Omental fat pad (tissue), 4 donors: Measurements from ENCODE around the gene CD48. TPM values are rescaled to one million over a fixed set of nuclear protein-coding genes. Genes with fewer than 3 reads are reported as not detected.

ENCODE experiments used
- ATAC-seq: fragments of 150-250 bp; one replicate; pipeline ENCODE4 v1.9.1; 2016; ENCODE audit warnings: mild to moderate bottlenecking, moderate library complexity; ENCODE audit not compliant: low FRiP score
- DNase-seq: peaks from one replicate; pipeline ENCODE4 v3.0.0-alpha.2; 2019; ENCODE audit warnings: low spot score
- total RNA-seq, 4 donors: library from RNA; depleted of rRNA; stranded (reverse); fragments of >200 nt; gene quantifications; one replicate each; pipeline ENCODE4 v1.1.0, GENCODE V29; 2016
- TF ChIP-seq, protein P1 (sequence below), 3 donors: fragments of 450-650 bp; IDR thresholded peaks; one replicate each; pipeline ENCODE4 v1.5.1; 2016 to 2017; ENCODE audit warnings: antibody characterized with exemption in 3 of 3, mild to moderate bottlenecking in 3 of 3, moderate library complexity in 2 of 3

Gene CD48
- total RNA-seq, 4 donors from 2014 or later = 5.2 to 21.0 (median 8.0) TPM

DNA sequence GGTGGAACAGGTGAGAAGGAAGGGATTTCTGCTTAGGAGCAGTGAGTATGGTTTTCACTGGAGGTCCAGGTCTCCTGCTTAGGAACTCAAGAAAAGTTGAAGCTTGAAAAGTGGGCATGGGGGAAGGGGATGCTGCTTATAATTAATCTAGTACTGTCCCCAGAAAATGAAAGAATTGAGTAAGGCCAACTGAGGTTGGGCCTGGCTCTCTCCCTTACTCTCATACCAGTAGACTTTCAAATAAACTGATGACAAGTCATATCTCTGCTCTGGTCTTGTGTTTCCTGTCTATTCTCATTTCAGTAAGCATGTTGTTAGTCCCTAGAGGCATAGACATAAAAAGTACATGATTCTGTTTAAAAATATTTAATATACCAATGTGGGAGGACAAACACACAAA is 26.4 kb downstream of the CD48 start:
- DNase-seq (no peak), ATAC-seq (no peak)
- TF ChIP-seq, protein P1, sequence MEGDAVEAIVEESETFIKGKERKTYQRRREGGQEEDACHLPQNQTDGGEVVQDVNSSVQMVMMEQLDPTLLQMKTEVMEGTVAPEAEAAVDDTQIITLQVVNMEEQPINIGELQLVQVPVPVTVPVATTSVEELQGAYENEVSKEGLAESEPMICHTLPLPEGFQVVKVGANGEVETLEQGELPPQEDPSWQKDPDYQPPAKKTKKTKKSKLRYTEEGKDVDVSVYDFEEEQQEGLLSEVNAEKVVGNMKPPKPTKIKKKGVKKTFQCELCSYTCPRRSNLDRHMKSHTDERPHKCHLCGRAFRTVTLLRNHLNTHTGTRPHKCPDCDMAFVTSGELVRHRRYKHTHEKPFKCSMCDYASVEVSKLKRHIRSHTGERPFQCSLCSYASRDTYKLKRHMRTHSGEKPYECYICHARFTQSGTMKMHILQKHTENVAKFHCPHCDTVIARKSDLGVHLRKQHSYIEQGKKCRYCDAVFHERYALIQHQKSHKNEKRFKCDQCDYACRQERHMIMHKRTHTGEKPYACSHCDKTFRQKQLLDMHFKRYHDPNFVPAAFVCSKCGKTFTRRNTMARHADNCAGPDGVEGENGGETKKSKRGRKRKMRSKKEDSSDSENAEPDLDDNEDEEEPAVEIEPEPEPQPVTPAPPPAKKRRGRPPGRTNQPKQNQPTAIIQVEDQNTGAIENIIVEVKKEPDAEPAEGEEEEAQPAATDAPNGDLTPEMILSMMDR (IDR thresholded peaks at IDR 0.05) = no peak

DNA sequence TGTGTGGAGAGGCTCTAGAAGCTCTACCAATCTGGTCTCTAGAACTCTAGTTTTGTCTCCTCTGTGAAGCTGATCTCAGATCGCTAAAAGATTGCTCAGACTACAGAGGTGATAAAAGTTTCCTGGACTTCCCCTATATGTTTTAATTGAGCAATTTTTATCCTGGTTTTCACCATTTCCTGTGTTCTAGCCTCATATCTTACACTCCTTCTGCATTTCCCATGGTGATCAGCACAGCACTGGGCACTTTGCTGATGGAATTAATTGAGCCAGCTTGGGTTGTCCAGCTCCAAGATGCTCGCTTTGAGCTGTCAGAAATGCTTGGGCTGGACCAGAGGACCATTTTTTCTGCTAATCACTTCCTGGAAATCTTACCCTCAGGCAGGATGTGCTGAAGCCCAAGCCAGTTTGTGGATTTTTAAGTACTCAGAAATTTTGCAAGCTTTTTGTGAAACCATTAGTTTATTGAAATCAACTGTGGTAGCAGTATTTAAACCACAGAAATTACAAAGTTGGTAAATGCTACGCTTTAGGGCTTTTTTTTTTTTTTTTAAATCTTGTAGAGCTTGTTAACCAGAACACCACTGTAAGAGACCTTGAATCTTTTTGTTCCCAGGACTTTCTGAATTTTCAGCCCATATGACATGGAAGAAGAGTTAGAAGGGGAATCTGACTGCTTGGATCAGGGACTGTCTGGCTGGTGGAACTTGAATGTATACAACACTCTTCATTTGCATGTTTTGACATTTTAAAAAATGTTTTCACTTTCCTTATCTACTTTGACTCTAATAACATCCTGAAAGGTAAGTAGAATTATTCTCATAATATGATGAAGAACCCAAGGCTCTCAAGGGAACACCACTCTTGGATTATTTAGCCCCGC is 28.4 kb downstream of the CD48 start:
- DNase-seq (no peak), ATAC-seq (no peak)
- TF ChIP-seq, protein P1 (IDR thresholded peaks at IDR 0.05) = no peak

DNA sequence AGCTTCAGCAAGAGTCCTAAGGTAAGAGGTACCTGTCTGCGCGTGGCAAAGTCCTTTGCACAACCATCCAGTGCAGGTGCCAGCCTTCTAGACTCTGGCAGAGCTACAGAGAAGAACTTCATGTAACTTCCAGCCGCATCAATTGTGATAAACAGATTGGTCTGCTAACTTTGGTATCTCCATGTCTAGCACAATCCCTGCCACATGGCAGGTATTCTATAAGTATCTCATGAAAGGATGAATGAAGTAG is 29.8 kb downstream of the CD48 start:
- ATAC-seq (no peak), DNase-seq (no peak)
- TF ChIP-seq, protein P1 (IDR thresholded peaks at IDR 0.05) = no peak

DNA sequence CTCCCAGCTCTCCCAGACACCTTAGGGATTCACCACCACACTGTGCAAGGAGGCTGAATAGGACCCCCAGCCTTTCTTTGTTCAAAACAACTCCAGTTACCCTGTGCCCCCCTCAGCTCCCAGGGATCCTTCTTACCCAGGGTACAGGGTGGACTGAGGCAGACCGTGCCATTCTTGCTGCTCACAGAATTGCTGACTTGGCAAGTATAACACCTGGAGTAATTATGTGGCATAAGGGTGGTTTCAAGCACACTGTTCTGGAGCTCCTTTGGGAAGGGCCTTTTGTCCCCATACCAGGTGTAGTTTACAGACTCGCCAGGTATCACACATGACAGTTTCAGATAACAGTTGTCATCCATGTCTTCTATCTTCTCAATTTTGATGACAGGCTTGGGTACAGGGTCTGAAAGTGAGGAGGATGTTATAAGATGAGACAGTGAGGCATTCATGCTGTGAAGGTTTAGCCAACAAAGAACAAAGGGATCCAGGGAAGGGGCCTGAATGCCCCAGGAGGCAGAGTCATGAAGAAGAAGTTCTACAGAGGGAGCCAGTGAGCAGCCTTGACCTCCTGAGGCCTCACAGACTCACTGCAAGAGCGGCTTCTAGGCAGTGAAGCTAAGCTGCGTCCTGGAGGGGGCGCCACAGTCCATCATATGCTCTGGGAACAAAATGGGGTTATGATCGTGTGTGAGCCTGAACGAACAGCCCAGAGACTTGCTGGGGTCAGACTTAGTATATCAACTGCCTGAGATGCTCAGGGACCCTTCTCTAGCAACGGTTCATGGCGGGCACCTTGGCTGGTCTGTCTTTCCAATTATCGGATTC is 30.3 kb downstream of the CD48 start:
- TF ChIP-seq, protein P1 (IDR thresholded peaks at IDR 0.05) = peak in 1 of 3 donors; percentile 38
- peak; percentile 76 for ATAC-seq
- peak; percentile 42 for DNase-seq

DNA sequence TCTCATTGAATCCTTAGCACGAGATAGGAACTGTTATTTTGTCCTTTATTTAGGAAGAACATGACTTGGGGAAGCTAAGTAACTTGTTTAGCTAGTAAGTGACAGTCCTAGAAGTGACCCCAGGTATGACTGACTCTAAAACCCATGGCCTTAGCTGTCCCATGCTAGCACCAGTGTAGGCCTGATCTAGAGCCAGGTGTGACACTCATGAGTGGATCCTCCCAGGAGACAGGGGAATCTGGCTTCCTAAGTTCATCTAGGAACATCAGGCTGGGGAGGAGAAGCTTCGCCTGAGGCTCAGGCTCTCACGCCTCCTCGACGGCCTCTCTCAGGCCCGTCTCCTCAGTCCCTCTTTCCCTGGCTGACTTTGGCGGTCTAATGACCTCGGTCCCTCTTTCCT is 31.2 kb downstream of the CD48 start:
- ATAC-seq (no peak), DNase-seq (no peak)
- TF ChIP-seq, protein P1 (IDR thresholded peaks at IDR 0.05) = no peak

DNA sequence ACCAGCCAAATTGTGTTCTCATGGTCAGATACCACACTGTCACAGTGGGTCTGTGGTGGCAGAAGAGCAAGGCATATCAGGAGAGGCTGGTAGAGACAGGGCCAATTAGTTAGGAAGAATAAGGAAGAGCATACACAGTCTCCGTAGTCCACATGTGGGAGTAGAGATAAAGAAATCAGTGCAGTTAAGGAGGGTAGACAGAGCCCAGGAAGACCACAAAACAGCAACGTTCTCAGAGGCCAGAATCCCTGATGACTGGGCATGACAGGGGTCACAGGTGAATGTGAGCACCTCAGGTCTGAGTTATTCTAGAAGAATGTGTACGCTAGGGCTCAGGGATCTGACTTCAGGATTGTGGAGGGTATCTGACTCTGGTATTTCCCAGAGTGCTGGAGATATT is 31.7 kb downstream of the CD48 start:
- ATAC-seq = no peak
- no peak for DNase-seq
- TF ChIP-seq, protein P1 (IDR thresholded peaks at IDR 0.05) = no peak
